ENCODE results near the gene PADI6. TPM values are rescaled to one million over a fixed set of nuclear protein-coding genes. Genes with fewer than 3 reads are reported as not detected.

Gene PADI6
- polyA plus RNA-seq, 1 of the 3 experiments (the other 2 are of a cell fraction), result not detected

DNA sequence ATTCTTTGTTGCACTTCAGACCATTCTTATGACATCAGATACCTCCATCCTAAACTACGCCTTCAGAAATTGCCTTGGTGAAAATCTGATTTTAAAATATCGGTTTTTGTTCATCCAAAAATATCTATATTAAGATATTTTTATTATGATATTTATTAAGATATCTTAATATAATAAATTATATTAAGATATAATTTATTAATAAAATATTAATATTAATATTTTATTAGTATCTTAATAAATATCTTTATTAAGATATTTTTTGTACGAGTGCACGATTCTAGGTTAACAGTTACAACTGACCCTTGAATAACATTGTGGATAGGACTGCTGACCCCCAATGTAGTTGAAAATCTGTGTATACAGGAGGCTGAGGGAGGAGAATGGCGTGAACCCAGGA, 43.1 kb upstream of the PADI6 start:
- no peaks in the 10 kb centered on the region for H3K79me2 ChIP-seq (ENCODE audit: insufficient read depth)
- peaks cover 7% of the 10 kb centered on the region; the same call in 1 of the 2 replicates for H3K27me3 ChIP-seq (ENCODE audit: insufficient read depth)
- CTCF ChIA-PET, result interaction anchor here (0.6 kb wide), 1 partner anchor 1353 kb away, joined by 3 read pairs; no protein-coding TSS in a partner anchor
- no peak overlapping the region for H3K27ac ChIP-seq (ENCODE audit: low read depth in 2 of 2, low read length in 1 of 2)
- H4K20me1 ChIP-seq (ENCODE audit: insufficient read depth), result no peaks in the 10 kb centered on the region
- no peak overlapping the region for H3K9ac ChIP-seq
- 46% methylated on average over 5 of the region's 5 CpGs for WGBS (ENCODE audit: low lambda C conversion rate)
- TF ChIP-seq YY1 (IDR thresholded peaks at IDR 0.05; ENCODE audit: low read depth) (no peak), TAF1 (IDR thresholded peaks at IDR 0.05; ENCODE audit: borderline replicate concordance, low read depth, low read length) (no peak), GABPA (IDR thresholded peaks at IDR 0.05; ENCODE audit: low read depth) (no peak), FOXJ3 (CRISPR knock-in tag; IDR thresholded peaks at IDR 0.05) (no peak), SMC3 (IDR thresholded peaks at IDR 0.05; ENCODE audit: low read depth, low read length) (no peak)
- TF ChIP-seq, protein P1, sequence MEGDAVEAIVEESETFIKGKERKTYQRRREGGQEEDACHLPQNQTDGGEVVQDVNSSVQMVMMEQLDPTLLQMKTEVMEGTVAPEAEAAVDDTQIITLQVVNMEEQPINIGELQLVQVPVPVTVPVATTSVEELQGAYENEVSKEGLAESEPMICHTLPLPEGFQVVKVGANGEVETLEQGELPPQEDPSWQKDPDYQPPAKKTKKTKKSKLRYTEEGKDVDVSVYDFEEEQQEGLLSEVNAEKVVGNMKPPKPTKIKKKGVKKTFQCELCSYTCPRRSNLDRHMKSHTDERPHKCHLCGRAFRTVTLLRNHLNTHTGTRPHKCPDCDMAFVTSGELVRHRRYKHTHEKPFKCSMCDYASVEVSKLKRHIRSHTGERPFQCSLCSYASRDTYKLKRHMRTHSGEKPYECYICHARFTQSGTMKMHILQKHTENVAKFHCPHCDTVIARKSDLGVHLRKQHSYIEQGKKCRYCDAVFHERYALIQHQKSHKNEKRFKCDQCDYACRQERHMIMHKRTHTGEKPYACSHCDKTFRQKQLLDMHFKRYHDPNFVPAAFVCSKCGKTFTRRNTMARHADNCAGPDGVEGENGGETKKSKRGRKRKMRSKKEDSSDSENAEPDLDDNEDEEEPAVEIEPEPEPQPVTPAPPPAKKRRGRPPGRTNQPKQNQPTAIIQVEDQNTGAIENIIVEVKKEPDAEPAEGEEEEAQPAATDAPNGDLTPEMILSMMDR (IDR thresholded peaks at IDR 0.05), result no peak
- TF ChIP-seq, protein P2, sequence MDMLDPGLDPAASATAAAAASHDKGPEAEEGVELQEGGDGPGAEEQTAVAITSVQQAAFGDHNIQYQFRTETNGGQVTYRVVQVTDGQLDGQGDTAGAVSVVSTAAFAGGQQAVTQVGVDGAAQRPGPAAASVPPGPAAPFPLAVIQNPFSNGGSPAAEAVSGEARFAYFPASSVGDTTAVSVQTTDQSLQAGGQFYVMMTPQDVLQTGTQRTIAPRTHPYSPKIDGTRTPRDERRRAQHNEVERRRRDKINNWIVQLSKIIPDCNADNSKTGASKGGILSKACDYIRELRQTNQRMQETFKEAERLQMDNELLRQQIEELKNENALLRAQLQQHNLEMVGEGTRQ (IDR thresholded peaks at IDR 0.05; ENCODE audit: borderline replicate concordance, low read depth, low read length), result no peak
- no peaks in the 10 kb centered on the region for H3K9me3 ChIP-seq
- DNase-seq, result no peak
- no peaks in the 10 kb centered on the region for H3K4me1 ChIP-seq (ENCODE audit: control insufficient read depth in 1 of 2, insufficient read depth in 2 of 2, low read depth in 1 of 2, low read length in 1 of 2)
- H3K4me3 ChIP-seq (ENCODE audit: low read depth in 2 of 2, low read length in 1 of 2), result no peak overlapping the region
- no peaks in the 10 kb centered on the region for H3K36me3 ChIP-seq (replicated peaks in 1 of 2; ENCODE audit: control insufficient read depth in 1 of 2, insufficient read depth in 2 of 2, low read length in 1 of 2)
- no peak overlapping the region for H3K4me2 ChIP-seq
- POLR2A ChIA-PET, result no interaction called here
- H3K9me2 ChIP-seq, result no peaks in the 10 kb centered on the region
- H2AFZ ChIP-seq (ENCODE audit: low read depth), result no peak overlapping the region
- H3F3A ChIP-seq (replicated peaks; ENCODE audit: insufficient read depth), result no peaks in the 10 kb centered on the region

DNA sequence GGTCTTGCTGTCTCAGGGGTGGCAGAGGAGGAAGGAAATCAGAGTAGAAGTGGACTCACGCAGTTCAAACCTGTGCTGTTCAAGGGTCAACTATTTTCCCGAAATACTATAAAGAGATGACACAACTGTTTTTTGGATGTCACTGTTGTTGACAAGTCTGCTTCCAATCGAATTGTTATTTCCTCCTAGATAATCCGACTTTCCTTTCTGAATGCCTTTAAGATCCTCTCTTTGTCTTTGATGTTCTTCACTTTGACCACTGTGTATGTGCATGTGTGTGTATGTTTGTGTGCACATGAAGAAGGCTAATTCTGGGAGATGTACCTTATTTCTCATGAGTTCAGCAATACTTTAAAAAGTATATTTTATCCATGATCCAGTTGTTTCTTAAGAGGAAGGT, 42.4 kb upstream of the PADI6 start:
- ChIA-PET POLR2A (no interaction called here), CTCF (no interaction called here)
- Histone ChIP-seq H3F3A (replicated peaks; ENCODE audit: insufficient read depth) (no peaks in the 10 kb centered on the region), H3K4me3 (ENCODE audit: low read depth in 2 of 2, low read length in 1 of 2) (no peak overlapping the region), H2AFZ (ENCODE audit: low read depth) (no peak overlapping the region), H3K27ac (ENCODE audit: low read depth in 2 of 2, low read length in 1 of 2) (no peak overlapping the region), H3K36me3 (replicated peaks in 1 of 2; ENCODE audit: control insufficient read depth in 1 of 2, insufficient read depth in 2 of 2, low read length in 1 of 2) (no peaks in the 10 kb centered on the region), H3K4me2 (no peak overlapping the region), H3K9ac (no peak overlapping the region), H3K79me2 (ENCODE audit: insufficient read depth) (no peaks in the 10 kb centered on the region), H3K27me3 (ENCODE audit: insufficient read depth) (peaks cover 7% of the 10 kb centered on the region; the same call in 1 of the 2 replicates), H3K9me2 (no peaks in the 10 kb centered on the region), H3K4me1 (ENCODE audit: control insufficient read depth in 1 of 2, insufficient read depth in 2 of 2, low read depth in 1 of 2, low read length in 1 of 2) (no peaks in the 10 kb centered on the region), H4K20me1 (ENCODE audit: insufficient read depth) (no peaks in the 10 kb centered on the region), H3K9me3 (no peaks in the 10 kb centered on the region)
- no peak for DNase-seq
- WGBS (ENCODE audit: low lambda C conversion rate), result 39% methylated on average over 4 of the region's 4 CpGs
- TF ChIP-seq CHD2 (IDR thresholded peaks at IDR 0.05; ENCODE audit: low read length, partially characterized antibody) (no peak), RXRA (IDR thresholded peaks at IDR 0.05; ENCODE audit: borderline replicate concordance, low read depth) (no peak), NFIC (IDR thresholded peaks at IDR 0.05; ENCODE audit: borderline replicate concordance) (no peak), TAF1 (IDR thresholded peaks at IDR 0.05; ENCODE audit: borderline replicate concordance, low read depth, low read length) (no peak), ELF1 (IDR thresholded peaks at IDR 0.05) (no peak)
- TF ChIP-seq, protein P3, sequence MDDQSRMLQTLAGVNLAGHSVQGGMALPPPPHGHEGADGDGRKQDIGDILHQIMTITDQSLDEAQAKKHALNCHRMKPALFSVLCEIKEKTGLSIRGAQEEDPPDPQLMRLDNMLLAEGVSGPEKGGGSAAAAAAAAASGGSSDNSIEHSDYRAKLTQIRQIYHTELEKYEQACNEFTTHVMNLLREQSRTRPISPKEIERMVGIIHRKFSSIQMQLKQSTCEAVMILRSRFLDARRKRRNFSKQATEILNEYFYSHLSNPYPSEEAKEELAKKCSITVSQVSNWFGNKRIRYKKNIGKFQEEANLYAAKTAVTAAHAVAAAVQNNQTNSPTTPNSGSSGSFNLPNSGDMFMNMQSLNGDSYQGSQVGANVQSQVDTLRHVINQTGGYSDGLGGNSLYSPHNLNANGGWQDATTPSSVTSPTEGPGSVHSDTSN (IDR thresholded peaks at IDR 0.05), result no peak
- TF ChIP-seq, protein P4, sequence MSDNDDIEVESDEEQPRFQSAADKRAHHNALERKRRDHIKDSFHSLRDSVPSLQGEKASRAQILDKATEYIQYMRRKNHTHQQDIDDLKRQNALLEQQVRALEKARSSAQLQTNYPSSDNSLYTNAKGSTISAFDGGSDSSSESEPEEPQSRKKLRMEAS (IDR thresholded peaks at IDR 0.05; ENCODE audit: low read depth), result no peak
